Adipose tissue (tissue), 3 donors: Measurements from ENCODE around the gene USF1. TPM values are rescaled to one million over a fixed set of nuclear protein-coding genes. Genes with fewer than 3 reads are reported as not detected.
"Not testable (repeated sequence)": the region's sequence is repeated elsewhere in the genome, so short reads cannot be mapped to it uniquely, and the experiment has no call there.

Source experiments
- H3K27ac ChIP-seq: one replicate; pipeline ENCODE4 v1.5.1; 2013; ENCODE audit warnings: low read depth, low read length
- WGBS, 3 donors: extraction: QIAGEN DNeasy Blood & Tissue Kit; methylation state at CpG; one replicate each; pipeline ENCODE4 v1.1.7; 2013; 5-methylcytosine and 5-hydroxymethylcytosine counted together
- polyA plus RNA-seq, 3 donors: library from polyadenylated mRNA; stranded (reverse); fragments of 200-250 nt; gene quantifications; one replicate each; pipeline ENCODE4 v1.2.3, GENCODE V29; 2013
- donor health status: healthy with polysubstance abuse.
- donor health status: Bipolar disorder and iron deficiency.
- donor health status: healthy.

USF1 gene
- polyA plus RNA-seq, 3 donors = 35.0 to 54.3 (median 47.2) TPM

DNA sequence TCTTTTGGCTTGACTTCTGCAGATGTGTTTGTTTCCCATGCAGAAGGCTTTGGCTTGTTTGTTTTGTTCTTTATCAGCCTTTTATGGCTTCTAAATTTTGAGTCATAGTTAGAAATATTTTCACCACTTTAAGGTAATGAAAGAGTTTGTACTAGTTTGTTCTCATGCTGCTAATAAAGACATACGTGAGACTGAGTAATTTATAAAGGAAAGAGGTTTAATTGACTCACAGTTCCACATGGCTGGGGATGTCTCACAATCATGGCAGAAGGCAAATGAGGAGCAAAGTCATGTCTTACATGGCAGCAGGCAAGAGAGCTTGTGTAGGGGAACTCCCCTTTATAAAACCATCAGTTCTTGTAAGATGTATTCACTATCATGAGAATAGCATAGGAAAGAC lies 18.8 kb downstream of the USF1 start:
- not testable (repeated sequence) for H3K27ac ChIP-seq
- 50 to 70% (median 54%) methylated on average over 1 of the region's 1 CpG for WGBS, 3 donors

DNA sequence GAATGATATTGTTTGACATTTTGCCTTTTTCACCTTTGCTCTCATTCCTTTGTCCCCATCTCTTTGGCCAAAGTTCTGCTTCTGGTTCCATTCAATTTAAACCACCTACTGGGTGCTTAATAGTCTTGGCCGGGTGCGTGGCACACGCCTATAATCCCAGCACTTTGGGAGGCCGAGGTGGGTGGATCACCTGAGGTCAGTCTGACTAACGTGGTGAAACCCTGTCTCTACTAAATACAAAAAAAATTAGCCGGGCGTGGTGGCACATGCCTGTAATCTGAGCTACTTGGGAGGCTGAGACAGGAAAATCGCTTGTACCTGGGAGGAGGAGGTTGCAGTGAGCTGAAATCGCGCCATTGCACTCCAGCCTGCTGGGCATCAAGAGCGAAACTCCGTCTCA lies 23.3 kb downstream of the USF1 start:
- 89 to 93% (median 91%) methylated on average over 12 of the region's 12 CpGs for WGBS, 3 donors
- not testable (repeated sequence) for H3K27ac ChIP-seq

DNA sequence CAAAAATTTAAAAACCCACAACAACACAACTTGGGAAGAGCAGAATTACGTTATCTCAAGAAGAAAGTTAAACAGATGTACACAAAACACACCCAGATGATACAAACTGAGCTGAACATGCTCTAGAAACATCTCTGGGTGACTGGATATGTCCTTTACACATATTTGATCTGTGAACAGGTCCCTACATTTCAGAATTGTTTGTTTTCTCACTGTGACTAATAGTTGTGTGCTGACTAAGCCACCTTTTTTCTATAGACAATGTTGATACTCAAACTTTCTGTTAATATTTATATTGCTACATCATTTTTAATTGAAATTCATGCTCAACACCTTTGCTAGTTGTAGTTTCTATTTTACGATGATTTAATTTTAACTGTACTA lies 23.8 kb downstream of the USF1 start:
- no peak overlapping the region for H3K27ac ChIP-seq
- 86 to 87% (median 86%) methylated on average over 2 of the region's 2 CpGs for WGBS, 3 donors

DNA sequence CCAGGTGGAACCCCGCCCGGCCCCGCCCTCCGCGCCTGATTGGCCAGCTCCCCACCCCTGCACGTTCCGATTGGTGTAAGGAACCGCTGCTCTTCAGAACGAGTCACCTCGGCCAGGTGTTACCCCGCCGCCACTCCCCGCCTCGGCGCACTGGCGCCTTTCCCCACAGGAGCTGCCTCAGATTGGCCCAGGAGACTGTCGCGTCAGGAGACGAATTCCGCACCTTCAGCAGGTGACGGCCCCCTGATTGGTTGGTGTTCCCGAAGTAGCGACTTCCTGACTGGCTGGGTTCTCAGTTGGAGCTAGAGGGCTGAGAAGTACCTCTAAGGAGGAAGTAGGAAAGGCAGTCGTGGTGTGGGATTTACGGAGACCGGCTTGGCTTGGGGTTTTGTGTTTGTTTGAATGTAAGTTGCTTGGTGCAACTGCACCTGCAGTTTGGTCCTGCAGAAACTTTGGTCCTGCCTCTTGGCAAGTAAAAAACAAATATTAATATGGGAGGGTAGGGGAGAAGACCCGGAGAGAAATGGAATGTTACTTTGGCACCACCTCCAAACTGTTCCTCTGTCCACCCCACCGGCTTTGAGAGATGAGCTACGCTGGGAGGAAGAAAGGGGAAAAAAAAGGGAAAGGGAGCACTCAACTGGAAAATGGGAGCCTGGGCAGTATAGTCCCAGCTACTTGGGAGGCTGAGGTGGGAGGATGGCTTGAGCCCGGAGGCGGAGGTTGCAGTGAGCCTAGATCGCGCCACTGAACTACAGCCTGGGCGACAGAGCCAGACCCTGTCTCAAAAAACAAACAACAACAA lies 24.4 kb downstream of the USF1 start:
- 11 to 15% (median 13%) methylated on average over 34 of the region's 34 CpGs for WGBS, 3 donors
- no peak overlapping the region for H3K27ac ChIP-seq

DNA sequence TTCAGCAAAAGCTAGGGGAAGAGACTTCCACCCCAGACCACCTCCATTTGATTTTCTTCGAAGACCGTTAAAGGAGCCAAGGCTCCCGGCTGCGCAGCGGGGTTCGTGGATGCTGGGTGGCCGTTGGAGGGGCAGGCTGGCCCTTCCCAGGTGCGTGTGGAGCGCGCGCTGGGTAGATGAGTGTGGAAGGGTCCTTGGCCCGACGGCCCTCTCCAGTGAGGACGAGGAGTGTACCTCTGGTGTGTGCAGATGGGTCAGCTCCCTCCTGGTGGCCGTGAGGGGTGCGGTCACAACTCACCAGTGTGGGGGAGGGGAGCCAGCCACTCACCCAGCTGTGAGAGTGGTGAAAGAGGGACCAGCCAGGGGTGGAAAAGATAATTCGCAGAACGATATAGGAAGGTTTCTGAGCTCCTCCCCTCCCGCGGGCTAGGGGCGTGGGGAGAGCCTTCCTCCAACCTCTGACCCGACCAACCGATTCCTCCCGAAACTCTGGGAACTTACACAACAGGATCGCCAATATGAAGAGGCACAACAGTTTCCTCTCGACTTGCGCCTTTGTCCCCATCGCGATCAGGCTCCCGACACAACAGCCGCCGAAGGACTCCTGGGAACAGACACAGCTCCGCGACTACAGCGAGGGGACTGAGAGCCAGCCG lies 25.1 kb downstream of the USF1 start, which contains the start of gene F11R:
Gene F11R (minus strand): TSS at position 644 of the 656 bp plus-strand sequence. CDS start 79 bp downstream, at position 565.
- WGBS, 3 donors = 0 to 1% (median 0%) methylated on average over 36 of the region's 36 CpGs
- no peak within 1 kb of the TSS for H3K27ac ChIP-seq

DNA sequence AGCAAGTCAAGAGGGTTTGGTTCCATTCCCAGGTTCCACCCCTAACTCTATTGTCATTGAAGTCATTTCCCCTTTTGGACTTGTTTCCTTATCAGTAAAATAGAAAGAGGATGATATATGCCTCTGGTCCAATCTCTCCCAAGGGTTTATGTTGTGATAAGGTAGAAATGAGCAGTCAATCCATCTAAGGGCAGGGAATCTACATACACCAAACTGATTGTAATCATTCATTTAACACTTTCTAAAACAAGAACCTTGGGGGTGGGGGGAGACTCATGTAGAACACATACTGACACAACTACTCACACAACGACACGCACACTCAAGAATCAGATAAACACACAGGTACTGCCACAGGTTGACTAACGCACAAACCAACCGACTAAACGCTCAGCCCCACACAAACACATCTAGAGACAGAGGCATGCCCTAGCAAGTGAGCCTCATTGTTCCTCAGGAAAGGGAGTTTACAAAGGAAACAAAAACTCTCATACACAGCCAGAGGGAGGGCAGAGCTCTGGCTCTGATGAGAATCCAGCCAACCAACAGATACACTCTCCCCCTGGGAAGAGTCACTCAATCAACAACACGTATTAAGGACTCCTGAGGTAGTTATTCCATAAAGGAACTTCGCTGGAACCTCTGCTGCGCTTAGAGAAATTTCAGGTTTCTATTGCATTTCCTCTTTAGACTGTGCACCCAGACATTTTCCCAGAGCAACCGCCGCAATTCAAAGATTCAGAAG lies 25.9 kb downstream of the USF1 start:
- H3K27ac ChIP-seq = no peak overlapping the region
- 4 to 19% (median 13%) methylated on average over 10 of the region's 10 CpGs for WGBS, 3 donors

DNA sequence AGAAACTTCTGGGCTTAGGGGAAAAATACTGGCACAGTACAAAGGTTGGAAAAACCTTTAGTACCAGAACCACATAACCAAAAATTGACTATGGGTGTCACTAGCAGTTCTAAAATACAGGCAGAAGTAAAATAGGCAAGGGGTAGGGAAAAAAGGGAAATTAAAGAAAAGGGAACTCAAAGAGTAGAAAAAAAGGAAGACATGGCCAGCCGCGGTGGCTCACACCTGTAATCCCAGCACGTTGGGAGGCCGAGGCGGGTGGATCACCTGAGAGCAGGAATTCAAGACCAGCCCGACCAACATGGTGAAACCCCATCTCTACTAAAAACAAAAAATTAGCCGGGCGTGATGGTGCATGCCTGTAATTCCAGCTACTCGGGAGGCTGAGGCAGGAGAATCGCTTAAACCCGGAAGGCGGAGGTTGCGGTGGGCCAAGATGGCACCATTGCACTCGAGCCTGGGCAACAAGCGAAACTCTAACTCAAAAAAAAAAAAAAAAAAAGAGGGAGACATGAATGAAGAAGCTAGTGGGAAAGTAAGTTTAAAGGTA lies 26.6 kb downstream of the USF1 start:
- not testable (repeated sequence) for H3K27ac ChIP-seq
- WGBS, 3 donors = 67 to 78% (median 67%) methylated on average over 15 of the region's 15 CpGs

DNA sequence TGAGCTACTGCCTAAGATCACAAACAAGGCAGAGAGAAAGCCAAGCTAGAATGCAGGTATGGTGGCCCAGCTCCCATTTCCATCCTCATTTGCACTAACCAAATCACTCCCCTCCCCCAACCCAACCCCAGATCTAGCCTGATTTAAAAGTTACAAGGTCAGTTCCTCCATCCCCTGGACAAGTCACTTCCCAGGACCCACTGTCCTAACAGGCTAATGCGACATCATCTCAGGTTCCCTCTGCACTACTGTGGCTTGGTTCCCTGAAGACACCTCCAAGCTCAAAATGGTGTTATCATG lies 27.2 kb downstream of the USF1 start:
- no peak overlapping the region for H3K27ac ChIP-seq
- WGBS, 3 donors = 58 to 85% (median 78%) methylated on average over 1 of the region's 1 CpG

DNA sequence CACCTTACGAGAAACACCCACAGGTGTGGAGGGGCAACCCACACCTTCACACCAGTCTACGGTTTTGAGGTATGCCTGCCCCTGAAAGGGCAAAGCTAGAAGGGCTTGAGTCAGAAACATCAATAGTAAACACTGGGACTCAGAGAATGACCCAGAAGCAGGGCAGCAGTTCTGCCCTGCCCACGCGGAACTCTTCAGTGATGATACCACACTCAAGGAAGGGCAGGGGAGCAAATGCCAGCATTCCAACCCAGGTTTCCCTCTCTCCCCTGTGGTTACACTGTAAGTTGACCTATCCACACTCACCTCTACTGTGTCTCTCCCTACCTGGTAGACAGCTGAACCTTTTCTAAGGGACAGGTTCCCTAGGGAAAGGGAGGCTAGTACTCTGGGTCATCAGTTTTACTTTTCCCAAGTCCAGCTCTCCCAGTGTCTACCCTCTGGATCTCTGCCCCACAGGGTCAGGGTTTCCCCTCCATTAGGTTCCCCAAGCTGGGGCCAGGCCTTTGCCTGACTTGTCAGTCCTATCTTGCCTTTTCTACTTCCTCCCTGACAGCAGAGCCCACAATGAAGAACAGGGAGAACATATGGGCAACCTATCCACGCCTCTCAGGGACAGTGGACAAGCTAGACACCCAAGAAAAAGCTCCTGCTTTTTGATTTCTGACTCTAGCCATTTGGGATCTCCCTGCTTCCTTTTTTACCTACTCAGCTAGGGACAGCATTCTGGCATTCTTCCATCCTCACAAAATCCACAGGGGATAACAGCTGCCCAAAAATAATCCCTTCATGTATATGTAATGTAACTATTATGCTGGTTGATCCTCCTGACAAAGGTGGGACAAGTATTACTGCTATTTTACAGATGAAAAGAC lies 27.8 kb downstream of the USF1 start:
- WGBS, 3 donors = 66 to 87% (median 83%) methylated on average over 5 of the region's 5 CpGs
- H3K27ac ChIP-seq = no peak overlapping the region

DNA sequence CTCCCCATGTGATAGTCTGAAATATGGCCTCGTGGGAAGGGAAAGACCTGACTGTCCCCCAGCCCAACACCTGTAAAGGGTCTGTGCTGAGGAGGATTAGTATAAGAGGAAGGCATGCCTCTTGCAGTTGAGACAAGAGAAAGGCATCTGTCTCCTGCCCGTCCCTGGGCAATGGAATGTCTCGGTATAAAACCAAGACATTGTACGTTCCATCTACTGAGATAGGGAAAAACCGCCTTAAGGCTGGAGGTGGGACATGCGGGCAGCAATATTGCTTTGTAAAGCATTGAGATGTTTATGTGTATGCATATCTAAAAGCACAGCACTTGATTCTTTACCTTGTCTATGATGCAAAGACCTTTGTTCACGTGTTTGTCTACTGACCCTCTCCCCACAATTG lies 28.6 kb downstream of the USF1 start:
- WGBS, 3 donors = 71 to 80% (median 80%) methylated on average over 6 to 7 of the region's 7 CpGs
- H3K27ac ChIP-seq = not testable (repeated sequence)

DNA sequence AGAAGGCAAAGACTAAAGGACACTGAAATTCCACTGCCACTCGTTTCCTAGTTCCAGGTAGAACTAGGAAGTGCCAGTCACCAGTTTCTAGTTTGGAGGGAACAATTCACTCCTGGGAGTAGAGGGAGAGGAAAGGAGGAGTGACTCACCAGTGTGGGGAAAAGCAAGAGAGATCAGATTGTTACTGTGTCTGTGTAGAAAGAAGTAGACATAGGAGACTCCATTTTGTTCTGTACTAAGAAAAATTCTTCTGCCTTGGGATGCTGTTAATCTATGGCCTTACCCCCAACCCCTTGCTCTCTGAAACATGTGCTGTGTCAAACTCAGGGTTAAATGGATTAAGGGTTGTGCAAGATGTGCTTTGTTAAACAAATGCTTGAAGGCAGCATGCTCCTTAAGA lies 29.1 kb downstream of the USF1 start:
- not testable (repeated sequence) for H3K27ac ChIP-seq
- WGBS, 3 donors = 25 to 42% (median 34%) methylated on average over 1 of the region's 1 CpG

DNA sequence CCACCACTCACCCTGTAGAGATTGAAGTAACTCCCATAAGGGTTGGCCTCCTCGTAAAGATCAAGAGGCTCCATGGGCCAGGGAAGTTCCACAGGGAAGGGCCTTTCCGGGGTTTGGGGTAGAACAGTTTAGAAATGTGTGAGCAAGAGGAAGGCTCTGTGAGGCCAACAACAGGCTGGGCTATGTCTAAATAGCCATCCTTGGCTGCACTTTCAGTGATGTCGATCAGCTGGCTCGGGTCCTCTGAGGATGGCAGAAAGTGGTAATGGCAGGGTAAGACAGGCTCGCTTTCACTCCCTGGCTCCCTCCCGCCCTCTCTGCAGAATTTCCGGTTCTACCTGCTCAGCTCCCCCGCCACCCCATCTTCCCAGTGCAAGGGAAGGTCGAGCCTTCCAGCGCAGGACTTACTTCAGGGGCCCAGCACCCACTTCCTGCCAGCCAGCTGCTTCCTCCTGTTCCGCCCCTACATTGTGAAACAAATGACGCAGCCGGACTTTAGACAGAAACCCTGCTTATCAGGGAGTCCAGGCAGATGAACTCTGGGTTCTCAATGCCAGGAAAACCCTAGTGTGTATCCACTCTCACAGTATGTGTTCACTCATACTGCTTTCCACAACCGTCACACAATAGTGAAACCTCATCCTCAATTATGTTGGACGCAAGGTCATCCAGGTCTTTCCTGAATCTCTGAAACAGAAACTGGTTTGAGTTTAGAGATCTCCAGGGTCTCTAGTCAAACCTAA lies 32.1 kb downstream of the USF1 start:
- WGBS, 3 donors = 16 to 19% (median 16%) methylated on average over 15 of the region's 15 CpGs
- H3K27ac ChIP-seq = no peak overlapping the region

DNA sequence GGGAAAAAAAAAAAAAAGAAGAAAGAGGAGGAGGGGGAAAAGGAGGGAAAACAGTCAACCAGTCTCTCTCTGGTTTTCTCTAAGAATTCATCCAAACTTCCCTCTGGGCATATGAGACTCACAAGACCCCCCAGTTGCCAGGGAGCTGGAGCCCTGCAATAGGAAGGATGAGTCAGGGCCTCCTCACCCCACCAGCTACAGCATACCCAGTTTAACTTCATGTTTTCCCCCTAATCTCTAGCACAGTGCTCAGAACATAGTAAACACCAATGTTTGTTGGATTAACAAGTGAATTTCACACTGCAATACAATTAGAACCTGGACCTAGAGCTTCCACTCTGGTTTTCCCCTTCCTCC lies 32.7 kb downstream of the USF1 start:
- H3K27ac ChIP-seq = no peak overlapping the region

DNA sequence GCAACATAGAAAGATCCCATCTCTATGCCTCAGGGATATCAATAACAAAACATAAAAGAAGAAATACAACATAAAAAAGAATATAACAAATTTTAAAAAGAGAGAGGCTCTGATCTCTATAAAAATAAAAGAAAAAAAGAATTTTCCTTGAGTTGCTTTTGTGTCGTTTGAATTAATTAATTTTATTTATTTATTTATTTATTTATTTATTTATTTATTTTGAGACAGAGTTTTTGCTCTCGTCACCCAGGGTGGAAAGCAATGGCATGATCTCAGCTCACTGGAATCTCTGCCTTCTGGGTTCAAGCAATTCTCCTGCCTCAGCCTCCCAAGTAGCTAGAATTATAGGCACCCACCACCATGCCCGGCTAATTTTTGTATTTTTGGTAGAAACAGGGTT lies 33.4 kb downstream of the USF1 start:
- WGBS, 3 donors = 82 to 95% (median 91%) methylated on average over 3 of the region's 3 CpGs
- H3K27ac ChIP-seq = no peak overlapping the region

DNA sequence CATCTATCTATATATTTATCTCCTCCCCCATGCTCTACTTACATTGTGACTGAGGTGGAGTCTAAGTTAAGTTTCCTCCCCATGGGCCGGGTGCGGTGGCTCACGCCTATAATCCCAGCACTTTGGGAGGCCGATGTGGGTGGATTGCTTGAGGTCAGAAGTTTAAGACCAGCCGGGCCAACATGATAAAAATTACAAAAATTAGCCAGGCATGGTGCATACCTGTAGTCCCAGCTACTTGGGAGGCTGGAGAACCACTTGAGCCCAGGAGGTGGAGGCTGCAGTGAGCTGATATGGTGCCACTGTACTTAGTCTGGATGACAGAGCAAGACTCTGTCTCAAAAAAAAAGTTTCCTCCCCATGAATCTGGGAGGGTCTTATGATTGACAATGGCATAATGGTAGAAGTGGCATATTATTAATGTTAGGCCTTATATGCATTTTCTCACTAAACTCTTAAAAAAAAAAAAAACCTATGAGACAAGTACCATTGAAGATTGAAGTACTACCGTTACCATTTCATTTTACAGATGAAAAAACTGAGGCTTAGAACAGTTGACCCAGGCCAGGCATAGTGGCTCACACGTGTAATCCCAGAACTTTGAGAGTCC lies 36.1 kb downstream of the USF1 start:
- 82 to 91% (median 87%) methylated on average over 7 of the region's 7 CpGs for WGBS, 3 donors
- no peak overlapping the region for H3K27ac ChIP-seq

DNA sequence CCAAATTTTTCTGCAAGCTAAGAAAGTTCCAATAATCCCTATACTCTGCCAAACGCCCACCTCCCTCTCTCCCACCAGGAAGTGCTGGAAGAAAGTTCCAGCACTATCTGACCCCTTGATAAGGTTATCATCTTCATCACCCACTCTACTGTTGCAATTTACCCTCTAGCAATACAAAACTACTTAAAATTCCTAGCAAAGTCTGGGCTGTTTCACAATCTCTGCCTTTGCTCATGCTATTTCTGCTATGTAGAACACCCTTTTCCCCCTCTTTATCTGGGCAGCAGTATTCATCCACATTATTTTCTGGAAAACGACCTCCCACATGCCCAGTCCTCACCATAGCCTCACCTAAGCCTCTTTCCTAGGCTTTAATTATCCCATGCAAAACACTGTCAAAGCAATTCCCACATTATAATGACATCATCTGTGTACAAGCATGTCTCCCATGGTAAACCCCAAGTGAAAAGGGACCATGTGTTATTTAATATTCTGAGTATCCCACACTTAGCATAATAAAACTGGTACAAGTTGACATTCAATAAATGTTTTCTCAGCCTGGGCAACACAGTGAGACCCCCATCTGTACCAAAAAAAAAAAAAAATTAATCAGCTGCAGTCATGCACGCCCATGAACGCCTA lies 36.8 kb downstream of the USF1 start:
- 65 to 78% (median 76%) methylated on average over 4 of the region's 4 CpGs for WGBS, 3 donors
- no peak overlapping the region for H3K27ac ChIP-seq

DNA sequence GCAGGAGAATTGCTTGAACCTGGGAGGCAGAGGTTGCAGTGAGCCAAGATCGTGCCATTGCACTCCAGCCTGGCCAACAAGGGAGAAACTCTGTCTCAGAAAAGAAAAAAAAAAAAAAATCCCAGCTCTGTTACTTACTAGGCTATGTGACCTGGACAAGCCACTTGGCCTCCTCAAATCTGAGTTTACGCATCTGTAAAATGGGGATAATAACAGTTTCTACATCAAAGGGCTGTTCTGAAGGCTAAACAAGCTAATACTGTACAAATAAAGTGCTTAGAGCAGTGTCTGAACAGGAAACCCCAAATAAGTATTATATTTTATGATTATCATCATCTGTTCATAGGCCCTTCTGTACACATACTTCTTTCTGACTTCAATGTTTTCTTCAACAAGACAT lies 38.4 kb downstream of the USF1 start:
- 96 to 100% (median 100%) methylated on average over 2 of the region's 2 CpGs for whole genome bisulfite sequencing, 3 donors
- no peak overlapping the region for H3K27ac ChIP-seq
